DND-41 (cell line): ENCODE measurements around the gene ZKSCAN4.

ENCODE experiments used
- EZH2 ChIP-seq: IDR thresholded peaks from 3 replicates; pipeline ENCODE4 v1.6.1; 2012; ENCODE audit warnings: borderline replicate concordance, low read depth, mild to moderate bottlenecking, moderate library complexity, low read length, inconsistent platforms; ENCODE audit not compliant: severe bottlenecking
- TF ChIP-seq, protein P1 (sequence below): IDR thresholded peaks from 2 replicates; pipeline ENCODE4 v1.5.1; 2012; ENCODE audit warnings: borderline replicate concordance, low read length, moderate library complexity, mild to moderate bottlenecking; ENCODE audit not compliant: poor library complexity, severe bottlenecking; ENCODE audit errors: extremely low read depth

DNA sequence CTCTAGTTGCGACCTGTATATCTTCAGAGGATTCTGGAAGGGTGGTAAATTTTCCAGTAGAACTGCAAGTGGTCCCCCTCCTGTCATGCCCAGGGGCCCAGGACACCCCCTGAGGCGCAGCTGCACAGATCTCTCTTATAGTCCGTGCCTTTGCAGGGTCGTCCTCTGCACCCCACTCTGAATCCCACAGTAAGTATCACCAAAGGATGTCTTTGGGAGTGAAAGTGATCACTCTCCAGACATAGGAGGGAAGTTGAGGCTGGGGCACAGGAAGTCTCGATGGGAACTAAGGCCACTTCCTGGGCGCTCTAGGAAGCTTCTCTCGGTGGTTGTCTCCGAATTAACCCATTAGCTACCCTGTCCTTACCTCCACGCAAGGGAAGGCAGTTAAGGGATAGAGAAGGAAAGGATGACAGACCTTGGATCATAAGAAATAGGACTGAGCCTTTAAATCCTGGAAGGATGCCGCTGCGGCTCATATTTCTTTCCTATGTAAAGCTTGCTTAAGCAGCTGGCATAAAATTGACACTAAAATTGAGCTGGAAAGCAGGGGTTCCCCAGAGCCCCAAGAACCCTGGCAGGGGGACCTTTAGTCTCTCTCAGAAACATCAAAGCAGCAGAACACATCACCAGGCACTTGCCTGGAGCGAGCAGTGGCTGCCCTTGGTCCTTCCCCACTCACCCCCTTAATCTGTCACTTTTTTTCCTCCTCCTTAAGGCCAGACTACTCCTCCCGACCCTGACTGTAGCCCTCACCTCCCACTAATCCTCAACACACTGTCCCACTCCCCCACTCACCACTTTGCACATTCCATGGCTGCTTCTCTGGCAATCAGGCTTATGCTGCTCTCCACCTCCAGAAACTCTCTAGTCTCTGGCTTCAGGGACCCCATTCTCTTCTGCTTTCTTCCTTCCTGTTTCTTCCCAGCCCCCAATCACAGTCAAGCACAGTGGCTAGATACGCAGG is at the start of gene ZKSCAN4:
- TF ChIP-seq, protein P1, sequence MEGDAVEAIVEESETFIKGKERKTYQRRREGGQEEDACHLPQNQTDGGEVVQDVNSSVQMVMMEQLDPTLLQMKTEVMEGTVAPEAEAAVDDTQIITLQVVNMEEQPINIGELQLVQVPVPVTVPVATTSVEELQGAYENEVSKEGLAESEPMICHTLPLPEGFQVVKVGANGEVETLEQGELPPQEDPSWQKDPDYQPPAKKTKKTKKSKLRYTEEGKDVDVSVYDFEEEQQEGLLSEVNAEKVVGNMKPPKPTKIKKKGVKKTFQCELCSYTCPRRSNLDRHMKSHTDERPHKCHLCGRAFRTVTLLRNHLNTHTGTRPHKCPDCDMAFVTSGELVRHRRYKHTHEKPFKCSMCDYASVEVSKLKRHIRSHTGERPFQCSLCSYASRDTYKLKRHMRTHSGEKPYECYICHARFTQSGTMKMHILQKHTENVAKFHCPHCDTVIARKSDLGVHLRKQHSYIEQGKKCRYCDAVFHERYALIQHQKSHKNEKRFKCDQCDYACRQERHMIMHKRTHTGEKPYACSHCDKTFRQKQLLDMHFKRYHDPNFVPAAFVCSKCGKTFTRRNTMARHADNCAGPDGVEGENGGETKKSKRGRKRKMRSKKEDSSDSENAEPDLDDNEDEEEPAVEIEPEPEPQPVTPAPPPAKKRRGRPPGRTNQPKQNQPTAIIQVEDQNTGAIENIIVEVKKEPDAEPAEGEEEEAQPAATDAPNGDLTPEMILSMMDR, result no peak
- TF ChIP-seq EZH2, result no peak
